Omental fat pad (tissue), 4 donors: ENCODE measurements around the gene CHTOP. TPM values are rescaled to one million over a fixed set of nuclear protein-coding genes. Genes with fewer than 3 reads are reported as not detected.
A peak's percentile ranks its signal among the peaks of the same experiment; 100 is the strongest.

ENCODE experiments used
- ATAC-seq: fragments of 150-250 bp; one replicate; pipeline ENCODE4 v1.9.1; 2016; ENCODE audit warnings: mild to moderate bottlenecking, moderate library complexity; ENCODE audit not compliant: low FRiP score
- DNase-seq: peaks from one replicate; pipeline ENCODE4 v3.0.0-alpha.2; 2019; ENCODE audit warnings: low spot score
- total RNA-seq, 4 donors: library from RNA; depleted of rRNA; stranded (reverse); fragments of >200 nt; gene quantifications; one replicate each; pipeline ENCODE4 v1.1.0, GENCODE V29; 2016
- TF ChIP-seq, protein P1 (sequence below), 3 donors: fragments of 450-650 bp; IDR thresholded peaks; one replicate each; pipeline ENCODE4 v1.5.1; 2016 to 2017; ENCODE audit warnings: antibody characterized with exemption in 3 of 3, mild to moderate bottlenecking in 3 of 3, moderate library complexity in 2 of 3

CHTOP gene
- total RNA-seq, 4 donors from 2014 or later = 31.4 to 63.5 (median 53.7) TPM

GRCh38 chr1:153612755-153613331 is 21.0 kb upstream of the CHTOP start, which contains the start of gene S100A16:
S100A16 (minus strand) TSS chr1:153613137; CDS start chr1:153608151, 4,986 bp downstream.
- ATAC-seq = peak; percentile 41
- DNase-seq = no peak

DNA sequence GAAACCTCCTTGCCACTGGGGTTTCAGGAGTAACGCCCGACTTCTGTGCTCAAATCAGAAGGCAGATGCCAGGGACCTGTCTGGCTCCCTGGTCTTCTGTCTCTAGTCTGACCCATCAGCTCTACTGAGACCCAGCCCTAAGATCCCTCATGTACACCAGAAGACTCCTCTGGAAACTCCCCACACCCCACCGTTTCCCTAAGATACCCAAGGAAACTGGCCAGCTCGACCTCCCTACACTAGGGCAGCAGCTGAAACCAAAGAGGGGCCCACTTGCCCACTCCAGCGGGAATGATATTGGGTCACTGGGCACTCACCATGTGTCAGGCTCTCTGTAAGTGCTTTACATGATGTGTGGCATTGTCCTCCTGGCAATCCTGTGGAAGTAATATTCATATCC is 20.5 kb upstream of the CHTOP start:
- TF ChIP-seq, protein P1, sequence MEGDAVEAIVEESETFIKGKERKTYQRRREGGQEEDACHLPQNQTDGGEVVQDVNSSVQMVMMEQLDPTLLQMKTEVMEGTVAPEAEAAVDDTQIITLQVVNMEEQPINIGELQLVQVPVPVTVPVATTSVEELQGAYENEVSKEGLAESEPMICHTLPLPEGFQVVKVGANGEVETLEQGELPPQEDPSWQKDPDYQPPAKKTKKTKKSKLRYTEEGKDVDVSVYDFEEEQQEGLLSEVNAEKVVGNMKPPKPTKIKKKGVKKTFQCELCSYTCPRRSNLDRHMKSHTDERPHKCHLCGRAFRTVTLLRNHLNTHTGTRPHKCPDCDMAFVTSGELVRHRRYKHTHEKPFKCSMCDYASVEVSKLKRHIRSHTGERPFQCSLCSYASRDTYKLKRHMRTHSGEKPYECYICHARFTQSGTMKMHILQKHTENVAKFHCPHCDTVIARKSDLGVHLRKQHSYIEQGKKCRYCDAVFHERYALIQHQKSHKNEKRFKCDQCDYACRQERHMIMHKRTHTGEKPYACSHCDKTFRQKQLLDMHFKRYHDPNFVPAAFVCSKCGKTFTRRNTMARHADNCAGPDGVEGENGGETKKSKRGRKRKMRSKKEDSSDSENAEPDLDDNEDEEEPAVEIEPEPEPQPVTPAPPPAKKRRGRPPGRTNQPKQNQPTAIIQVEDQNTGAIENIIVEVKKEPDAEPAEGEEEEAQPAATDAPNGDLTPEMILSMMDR (IDR thresholded peaks at IDR 0.05) = no peak
- DNase-seq (no peak), ATAC-seq (no peak)

More at GRCh38 chr1:153612755-153613331, 21.0 kb upstream of the CHTOP start, which contains the start of gene S100A16:
- TF ChIP-seq, protein P1 (IDR thresholded peaks at IDR 0.05) = no peak

GRCh38 chr1:153614189-153614900 is 19.5 kb upstream of the CHTOP start:
- TF ChIP-seq, protein P1 (IDR thresholded peaks at IDR 0.05) = no peak
- DNase-seq = no peak
- no peak for ATAC-seq

DNA sequence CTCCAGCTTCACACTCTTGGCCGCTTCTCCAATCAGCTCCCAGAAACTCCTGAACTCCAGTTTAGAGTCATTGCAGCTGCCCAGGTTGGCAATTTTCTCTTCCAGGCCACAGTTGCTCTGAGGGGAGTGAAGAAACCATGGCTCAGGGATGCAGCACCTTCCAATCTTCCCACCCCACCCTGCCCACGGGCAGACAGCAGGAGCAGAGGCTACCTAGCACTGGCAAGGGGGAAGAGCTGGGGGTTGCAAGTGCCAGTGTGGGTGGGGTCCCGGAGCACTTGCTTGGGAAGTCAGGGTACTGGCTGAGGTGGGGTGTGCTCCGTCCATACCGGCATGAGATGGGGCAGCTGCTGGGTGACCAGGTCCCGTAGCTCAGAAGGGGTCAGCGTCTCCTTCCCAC is 19.0 kb upstream of the CHTOP start:
- TF ChIP-seq, protein P1 (IDR thresholded peaks at IDR 0.05) = no peak
- DNase-seq (no peak), ATAC-seq (no peak)

DNA sequence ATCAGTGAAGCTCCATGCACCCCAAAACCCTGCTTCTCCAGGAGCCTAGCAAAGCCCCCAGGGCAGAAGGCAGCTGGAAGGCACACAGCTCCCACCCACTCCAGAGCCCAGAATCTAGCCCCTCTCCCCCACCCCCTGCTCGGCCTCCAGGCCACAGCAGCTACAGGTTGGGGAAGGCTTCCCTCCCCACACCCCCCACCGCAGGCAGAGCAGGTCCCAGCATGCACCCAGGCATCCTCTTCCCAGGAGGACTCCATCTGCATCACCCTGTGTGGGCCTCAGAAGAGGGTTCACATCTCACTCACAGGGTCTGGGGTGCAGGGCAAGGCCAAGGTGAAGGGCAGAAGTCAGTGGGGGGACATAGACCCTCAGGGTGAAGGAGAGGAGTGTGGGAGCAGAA is 18.5 kb upstream of the CHTOP start:
- DNase-seq = no peak
- TF ChIP-seq, protein P1 (IDR thresholded peaks at IDR 0.05) = no peak
- no peak for ATAC-seq

DNA sequence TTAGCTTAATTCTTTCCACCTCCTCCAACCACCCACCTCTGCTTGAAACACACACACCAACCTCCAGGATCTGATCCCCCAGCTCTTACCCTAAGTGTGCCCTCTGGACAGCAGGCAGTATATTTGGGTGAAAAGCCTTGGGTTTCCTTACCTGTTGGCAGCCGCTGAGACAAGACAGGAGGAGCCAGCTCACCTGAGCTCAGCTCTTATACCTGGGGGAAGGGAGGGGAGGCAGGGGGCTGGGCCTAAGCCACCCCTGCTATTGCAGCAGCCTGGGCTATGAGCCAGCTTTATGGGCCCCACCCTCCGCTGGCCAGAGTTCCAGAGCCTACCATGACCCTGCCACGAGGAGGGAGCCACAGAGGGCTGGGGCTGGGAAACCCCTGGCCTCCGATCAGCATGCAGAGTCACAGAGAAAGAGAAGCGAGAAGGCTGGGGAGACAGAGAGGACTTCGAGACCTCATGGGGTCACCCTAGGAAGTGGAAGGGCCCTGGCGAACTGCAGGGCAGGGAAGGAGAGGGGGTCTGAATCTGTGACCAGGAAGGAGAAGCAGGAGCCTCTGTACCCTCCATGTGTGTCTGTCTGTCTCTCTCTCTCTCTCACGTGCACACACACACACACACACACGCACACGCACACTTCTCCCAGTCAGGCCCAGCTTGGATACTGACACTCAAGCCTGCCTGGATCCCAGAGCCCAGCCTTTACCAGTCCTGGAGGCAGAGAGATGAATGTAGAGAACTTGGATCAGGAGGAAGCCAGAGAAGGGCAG is 17.5 kb upstream of the CHTOP start, which contains the start of gene S100A14:
S100A14 (minus strand) TSS at position 182 of the 773 bp plus-strand sequence. CDS start 467 bp downstream, outside the sequence.
- ATAC-seq (peak; percentile 31), DNase-seq (no peak)
- TF ChIP-seq, protein P1 (IDR thresholded peaks at IDR 0.05) = no peak
